Epithelial cell of proximal tubule (primary cell): Measurements from ENCODE around the gene HEXIM1. TPM values are rescaled to one million over a fixed set of nuclear protein-coding genes. Genes with fewer than 3 reads are reported as not detected.

Source experiments
- DNase-seq: peaks from one replicate; pipeline ENCODE4 v3.0.0-alpha.2; 2011; ENCODE audit warnings: low read depth
- H3K4me3 ChIP-seq: 2 replicates; pipeline ENCODE4 v1.5.1; 2011; ENCODE audit warnings: low read depth, mild to moderate bottlenecking, low read length
- total RNA-seq: library from RNA; depleted of rRNA; stranded (reverse); fragments of >200 nt; gene quantifications from 2 replicates; pipeline ENCODE4 v1.2.3, GENCODE V29; 2015
- TF ChIP-seq, protein P1 (sequence below): conservative IDR thresholded peaks from 2 replicates; pipeline ENCODE4 v1.5.1; 2012; ENCODE audit warnings: low read depth, mild to moderate bottlenecking, low read length

HEXIM1 gene
- total RNA-seq, 1 donor from 2014 or later: 11.0 TPM

DNA sequence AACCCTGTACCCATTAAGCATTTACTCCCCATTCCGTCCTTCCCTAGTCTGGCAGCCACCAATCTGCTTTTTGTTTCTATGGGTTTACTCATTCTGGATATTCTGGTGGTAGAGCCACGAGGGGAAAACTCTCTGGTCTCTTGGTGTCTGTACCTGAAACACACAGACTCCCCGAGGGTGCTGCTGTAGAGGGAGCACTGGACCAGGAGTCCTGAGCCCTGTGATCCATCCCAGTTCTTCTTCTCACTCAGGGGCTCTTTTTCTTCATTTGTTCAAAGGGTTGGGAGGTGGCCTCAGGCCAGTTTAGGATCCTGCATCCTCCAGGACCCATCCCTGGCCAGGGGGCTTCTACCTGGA lies 27.5 kb downstream of the HEXIM1 start:
- H3K4me3 ChIP-seq: no peak overlapping the region
- no peak for DNase-seq
- TF ChIP-seq, protein P1, sequence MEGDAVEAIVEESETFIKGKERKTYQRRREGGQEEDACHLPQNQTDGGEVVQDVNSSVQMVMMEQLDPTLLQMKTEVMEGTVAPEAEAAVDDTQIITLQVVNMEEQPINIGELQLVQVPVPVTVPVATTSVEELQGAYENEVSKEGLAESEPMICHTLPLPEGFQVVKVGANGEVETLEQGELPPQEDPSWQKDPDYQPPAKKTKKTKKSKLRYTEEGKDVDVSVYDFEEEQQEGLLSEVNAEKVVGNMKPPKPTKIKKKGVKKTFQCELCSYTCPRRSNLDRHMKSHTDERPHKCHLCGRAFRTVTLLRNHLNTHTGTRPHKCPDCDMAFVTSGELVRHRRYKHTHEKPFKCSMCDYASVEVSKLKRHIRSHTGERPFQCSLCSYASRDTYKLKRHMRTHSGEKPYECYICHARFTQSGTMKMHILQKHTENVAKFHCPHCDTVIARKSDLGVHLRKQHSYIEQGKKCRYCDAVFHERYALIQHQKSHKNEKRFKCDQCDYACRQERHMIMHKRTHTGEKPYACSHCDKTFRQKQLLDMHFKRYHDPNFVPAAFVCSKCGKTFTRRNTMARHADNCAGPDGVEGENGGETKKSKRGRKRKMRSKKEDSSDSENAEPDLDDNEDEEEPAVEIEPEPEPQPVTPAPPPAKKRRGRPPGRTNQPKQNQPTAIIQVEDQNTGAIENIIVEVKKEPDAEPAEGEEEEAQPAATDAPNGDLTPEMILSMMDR: no peak

DNA sequence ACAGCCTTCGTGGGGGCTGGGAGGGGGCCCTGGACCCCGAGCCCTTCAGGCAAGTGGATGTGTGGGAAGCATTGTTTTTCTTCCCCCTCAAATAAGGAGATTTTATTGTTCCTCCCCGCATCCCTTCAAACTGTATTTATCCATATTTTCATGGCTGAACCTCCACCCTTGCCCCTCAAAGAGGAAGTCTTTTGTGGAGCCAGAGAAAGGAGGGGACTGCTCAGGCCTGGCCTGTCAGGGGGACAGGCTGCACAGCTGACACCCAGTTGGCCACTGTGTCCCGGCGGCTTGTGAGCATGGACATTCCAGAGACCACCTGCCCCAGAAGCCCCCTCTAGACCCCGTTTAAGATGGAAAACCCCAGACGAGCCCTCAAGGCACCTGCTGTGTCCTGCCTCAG lies 29.3 kb downstream of the HEXIM1 start:
- TF ChIP-seq, protein P1: no peak
- no peak for DNase-seq

DNA sequence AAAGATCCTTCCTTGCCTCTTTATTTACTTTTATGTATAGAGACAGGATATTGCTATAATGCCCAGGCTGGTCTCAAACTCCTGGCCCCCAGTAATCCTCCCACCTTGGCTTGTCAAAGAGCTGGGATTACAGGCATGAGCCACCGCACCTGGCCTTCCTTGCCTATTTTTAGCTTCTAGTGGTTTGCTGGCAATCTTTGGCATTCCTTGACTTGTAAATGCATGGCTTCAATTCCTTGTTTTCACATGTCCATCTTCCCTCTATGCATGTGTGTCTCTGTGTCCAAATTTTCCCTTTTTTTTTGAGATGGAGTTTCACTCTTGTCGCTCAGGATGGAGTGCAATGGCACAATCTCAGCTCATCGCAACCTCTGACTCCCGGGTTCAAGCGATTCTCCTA lies 35.9 kb downstream of the HEXIM1 start:
- no peak for DNase-seq
- TF ChIP-seq, protein P1: no peak
- no peak overlapping the region for H3K4me3 ChIP-seq

More for the DNA sequence above, 29.3 kb downstream of the HEXIM1 start:
- H3K4me3 ChIP-seq: no peak overlapping the region

DNA sequence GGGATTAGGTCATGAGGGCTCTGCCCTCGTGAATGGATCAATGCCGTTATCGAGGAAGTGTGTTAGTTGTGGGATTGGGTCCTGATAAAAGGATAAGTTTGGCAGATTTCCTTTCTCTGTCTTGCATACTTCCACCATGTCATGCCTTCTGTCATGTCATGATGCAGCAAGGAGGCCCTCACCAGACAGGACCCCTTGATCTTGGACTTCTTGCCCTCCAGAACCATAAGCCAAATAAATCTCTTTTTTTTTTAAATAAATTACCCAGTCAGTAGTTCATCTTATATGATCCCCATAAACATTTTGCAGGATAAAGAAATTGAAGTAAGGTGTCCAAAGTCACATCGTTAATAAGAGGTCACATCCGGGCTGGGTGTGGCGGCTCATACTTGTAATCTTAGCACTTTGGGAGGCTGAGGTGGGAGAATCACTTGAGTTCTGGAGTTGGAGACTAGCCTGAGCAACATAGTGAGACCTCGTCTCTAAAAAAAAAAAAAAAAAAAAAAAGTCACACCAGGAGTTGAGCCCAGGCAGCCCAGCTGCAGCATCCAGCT lies 38.6 kb downstream of the HEXIM1 start:
- no peak for DNase-seq
- TF ChIP-seq, protein P1: no peak
- no peak overlapping the region for H3K4me3 ChIP-seq

DNA sequence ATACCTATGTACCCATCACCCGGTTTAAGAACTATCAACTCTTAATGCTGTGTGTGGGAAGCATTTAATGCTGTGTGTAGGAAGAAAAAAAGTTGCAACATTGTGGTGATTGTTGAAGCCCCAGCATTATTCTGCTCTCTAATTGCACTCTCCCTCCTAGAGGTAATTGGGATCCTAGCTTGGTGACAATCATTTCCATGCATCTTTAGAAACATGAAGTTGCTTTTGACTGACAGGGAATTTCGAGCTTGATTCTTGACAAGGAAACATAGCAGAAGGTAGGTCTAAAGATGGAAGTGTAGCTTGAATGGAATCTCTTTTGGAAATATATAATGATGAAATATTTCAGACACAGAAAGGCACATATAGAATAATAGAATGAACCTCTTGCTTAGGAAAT lies 40.7 kb downstream of the HEXIM1 start:
- H3K4me3 ChIP-seq: no peak overlapping the region
- TF ChIP-seq, protein P1: no peak
- no peak for DNase-seq

DNA sequence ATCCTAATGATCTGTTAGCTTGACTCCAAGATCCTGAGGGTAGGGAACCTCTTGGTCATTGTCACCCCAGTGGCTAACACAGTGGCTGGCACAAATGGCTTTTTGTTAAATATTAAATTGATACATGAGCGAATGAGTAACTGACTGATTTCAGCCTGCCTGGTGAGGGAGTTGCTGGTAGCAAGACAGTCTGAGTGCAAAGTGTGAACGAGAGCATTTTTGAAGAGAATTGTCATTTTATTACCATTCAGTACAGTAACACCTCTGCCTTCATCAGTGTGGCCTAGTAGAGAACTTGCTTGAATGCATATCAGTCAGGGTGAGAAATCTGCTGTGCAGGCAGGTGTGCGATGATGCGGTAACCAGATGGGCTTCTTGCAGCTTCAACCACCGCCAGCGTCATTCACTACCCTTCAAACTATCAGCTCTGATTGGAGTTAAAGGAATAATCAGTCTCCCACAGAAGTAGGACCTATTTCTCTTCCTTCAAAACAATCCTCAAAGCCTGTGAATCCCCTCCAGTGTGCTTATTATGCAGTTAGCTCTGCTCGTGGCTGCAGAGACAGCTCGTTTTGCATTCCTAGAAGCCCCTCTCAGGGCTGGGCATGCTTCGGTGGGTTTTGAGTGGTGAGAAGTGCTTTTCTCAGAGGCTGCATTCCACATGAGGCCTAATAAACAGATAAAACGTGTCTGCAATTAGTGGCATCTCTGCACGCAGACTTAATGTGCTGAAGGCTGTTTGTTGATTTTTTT lies 42.4 kb downstream of the HEXIM1 start:
- H3K4me3 ChIP-seq: no peak overlapping the region
- TF ChIP-seq, protein P1: no peak
- DNase-seq: no peak

DNA sequence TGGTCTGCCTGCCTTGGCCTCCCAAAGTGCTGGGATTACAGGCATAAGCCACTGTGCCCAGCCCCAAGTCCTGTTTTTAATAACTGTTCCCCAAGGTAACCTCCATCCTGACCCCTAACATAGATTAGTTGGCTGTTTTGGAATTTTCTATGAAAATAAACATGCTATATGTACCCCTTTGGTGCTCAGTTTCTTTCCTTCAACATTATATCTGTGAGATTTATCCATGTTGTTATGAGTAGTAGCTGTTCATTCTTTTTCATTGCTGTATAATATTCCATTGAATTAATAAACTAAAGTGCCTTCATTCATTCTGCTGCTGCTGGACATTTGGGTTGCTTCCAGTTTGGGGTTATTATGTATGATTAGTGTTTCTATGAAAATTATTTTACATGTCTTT lies 47.1 kb downstream of the HEXIM1 start:
- H3K4me3 ChIP-seq: no peak overlapping the region
- DNase-seq: no peak
- TF ChIP-seq, protein P1: no peak
